ENCODE data around the gene LDHB. TPM values are rescaled to one million over a fixed set of nuclear protein-coding genes. Genes with fewer than 3 reads are reported as not detected.

LDHB gene
- total and polyA plus RNA-seq, 11 donors = 1,099 to 3,071 (median 2,070) TPM

DNA sequence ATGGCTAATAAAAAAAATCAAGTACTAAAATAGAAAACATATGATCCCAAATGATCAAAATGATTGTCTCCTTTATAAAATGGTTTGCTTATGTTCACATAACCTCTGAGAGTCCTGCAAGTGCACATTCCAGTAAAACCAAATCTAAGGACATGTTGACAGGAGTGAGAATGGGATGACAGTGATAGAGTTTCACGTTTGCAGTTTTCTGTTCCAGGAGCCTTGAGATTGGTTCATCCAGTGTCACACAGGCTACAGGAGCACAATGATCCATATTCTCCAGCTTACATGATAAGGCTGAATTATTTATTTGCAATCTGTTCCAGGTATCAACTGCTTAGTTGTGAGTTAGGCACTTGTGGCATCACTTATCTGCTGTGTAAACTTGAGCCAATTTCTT lies 51.5 kb downstream of the LDHB start:
- Histone ChIP-seq H3K9me3 (no peaks in the 10 kb centered on the region), H3K4me3 (no peak overlapping the region), H3K27me3 (no peaks in the 10 kb centered on the region), H3K4me1 (peaks cover 0 to 6% (median 0%) of the 10 kb centered on the region in 12 donors), H3K27ac (no peak overlapping the region), H3K36me3 (no peaks in the 10 kb centered on the region)
- ATAC-seq (no peak), DNase-seq (no peak)
- TF ChIP-seq, protein P1, sequence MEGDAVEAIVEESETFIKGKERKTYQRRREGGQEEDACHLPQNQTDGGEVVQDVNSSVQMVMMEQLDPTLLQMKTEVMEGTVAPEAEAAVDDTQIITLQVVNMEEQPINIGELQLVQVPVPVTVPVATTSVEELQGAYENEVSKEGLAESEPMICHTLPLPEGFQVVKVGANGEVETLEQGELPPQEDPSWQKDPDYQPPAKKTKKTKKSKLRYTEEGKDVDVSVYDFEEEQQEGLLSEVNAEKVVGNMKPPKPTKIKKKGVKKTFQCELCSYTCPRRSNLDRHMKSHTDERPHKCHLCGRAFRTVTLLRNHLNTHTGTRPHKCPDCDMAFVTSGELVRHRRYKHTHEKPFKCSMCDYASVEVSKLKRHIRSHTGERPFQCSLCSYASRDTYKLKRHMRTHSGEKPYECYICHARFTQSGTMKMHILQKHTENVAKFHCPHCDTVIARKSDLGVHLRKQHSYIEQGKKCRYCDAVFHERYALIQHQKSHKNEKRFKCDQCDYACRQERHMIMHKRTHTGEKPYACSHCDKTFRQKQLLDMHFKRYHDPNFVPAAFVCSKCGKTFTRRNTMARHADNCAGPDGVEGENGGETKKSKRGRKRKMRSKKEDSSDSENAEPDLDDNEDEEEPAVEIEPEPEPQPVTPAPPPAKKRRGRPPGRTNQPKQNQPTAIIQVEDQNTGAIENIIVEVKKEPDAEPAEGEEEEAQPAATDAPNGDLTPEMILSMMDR (IDR thresholded peaks at IDR 0.05) = no peak
- no peak for TF ChIP-seq POLR2A (IDR thresholded peaks at IDR 0.05)
- intact Hi-C loops (cut with DNase I) = loop anchor here in 9 of 10 donors (2.0 to 10.0 kb wide), 7 partner anchors 71 to 419 kb away; partner anchors contain the start of gene SPX (in 1 of the 9)
- WGBS, 4 donors = 39 to 50% (median 42%) methylated on average over 1 of the region's 1 CpG

DNA sequence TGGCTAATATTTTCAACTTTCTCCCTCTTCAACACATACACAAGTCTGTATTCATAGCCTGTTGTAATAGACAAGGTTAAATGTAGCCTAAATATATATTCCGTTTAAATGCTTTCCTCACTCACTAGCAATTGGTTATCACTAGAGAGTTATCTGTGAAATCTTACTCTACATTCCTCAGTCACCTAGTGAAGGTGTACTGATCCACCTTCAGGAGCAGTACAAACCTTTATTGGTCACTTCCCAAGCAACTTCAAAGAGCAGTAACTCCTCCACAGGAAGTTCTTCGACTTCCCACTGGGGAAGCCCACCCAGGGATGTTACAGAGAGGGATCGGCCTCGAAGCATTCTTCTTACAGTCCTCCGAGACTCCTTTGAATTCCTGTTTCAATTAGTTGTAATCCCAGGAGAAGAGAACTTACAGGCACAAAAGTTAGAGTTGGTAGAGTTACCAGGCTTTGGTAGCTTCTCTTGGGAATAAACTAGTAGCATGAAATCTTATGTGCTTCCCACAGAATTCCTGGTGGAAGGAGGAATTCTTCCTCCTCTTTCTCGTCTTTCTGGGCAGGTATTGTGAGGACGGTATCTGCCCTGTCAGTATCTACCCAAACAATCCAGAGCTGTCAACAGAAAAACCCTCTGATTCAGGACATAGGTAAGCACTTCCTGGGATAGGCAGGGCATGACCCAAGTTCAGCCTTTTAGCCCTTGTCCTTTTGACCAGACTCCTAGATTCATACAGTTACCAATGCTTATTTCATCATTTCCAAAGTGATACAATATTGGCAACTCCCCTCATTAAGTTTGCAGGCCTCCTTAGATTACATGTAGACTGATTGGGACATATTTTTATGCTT lies 53.2 kb downstream of the LDHB start, which contains the start of gene GYS2:
GYS2 (minus strand) TSS at position 603 of the 857 bp plus-strand sequence; CDS start at position 348, 255 bp downstream.
- WGBS, 4 donors = 62 to 65% (median 63%) methylated on average over 7 of the region's 7 CpGs
- Histone ChIP-seq H3K27ac (no peak within 1 kb of the TSS), H3K4me3 (no peak within 1 kb of the TSS), H3K9me3 (no peaks in the 10 kb centered on the region), H3K36me3 (no peaks in the 10 kb centered on the region), H3K27me3 (no peaks in the 10 kb centered on the region), H3K4me1 (peaks cover 0 to 6% (median 0%) of the 10 kb centered on the region in 12 donors)
- TF ChIP-seq, protein P1 (IDR thresholded peaks at IDR 0.05) = no peak
- TF ChIP-seq POLR2A (IDR thresholded peaks at IDR 0.05) = no peak
- DNase-seq (no peak), ATAC-seq (no peak)
- intact Hi-C loops (cut with DNase I) = loop anchor here in 6 of 10 donors (5.0 to 10.0 kb wide), 5 partner anchors 73 to 420 kb away; partner anchors contain the start of gene SPX (in 1 of the 6)

DNA sequence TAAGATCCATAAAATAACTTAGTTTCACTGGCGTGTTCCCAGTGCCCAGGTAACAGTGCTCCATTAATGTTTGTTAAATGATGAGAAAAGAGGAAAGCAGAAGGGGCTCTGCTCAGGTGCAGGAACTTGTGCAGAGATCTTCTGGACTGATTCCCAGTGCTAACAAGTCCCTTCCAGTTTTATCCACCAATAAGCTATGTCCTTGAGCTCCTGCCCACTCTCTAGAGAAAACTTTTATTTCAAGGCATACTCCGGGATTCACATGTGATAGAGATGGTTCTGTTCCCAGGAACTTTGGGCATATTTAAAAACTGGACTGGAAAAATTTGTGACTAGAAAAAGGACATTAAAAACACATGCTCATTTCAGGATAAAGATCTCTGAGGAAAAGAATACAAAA lies 54.9 kb downstream of the LDHB start:
- no peak overlapping the region for H3K27ac ChIP-seq
- H3K4me1 ChIP-seq = no peaks in the 10 kb centered on the region
- no peaks in the 10 kb centered on the region for H3K27me3 ChIP-seq
- DNase-seq (no peak), ATAC-seq (no peak)
- no peaks in the 10 kb centered on the region for H3K9me3 ChIP-seq
- TF ChIP-seq, protein P1 (IDR thresholded peaks at IDR 0.05) = no peak
- no peak for TF ChIP-seq POLR2A (IDR thresholded peaks at IDR 0.05)
- H3K4me3 ChIP-seq = no peak overlapping the region
- 50 to 70% (median 58%) methylated on average over 2 of the region's 2 CpGs for WGBS, 4 donors
- H3K36me3 ChIP-seq = no peaks in the 10 kb centered on the region
- intact Hi-C loops (cut with DNase I) = loop anchor here in 2 of 10 donors (10.0 kb wide), 2 partner anchors 392 to 422 kb away; no protein-coding TSS in a partner anchor

DNA sequence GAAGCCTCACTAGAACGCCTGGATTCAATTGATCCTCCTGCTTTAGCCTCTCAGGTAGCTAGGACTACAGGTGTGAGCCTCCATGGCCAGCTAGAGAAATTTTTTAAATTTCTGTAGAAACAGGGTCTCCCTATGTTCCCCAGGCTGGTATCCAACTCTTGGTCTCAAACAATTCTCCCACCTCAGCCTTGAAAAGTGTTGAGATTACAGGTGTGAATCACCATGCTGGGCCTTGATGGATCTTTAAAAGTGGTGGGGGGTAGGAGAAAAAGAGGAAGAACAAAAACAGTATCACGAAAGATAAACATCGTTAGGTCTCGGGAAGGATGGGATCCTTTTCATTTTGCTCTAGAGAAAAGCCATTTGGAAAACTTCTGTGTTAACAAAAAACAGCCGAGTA lies 57.4 kb downstream of the LDHB start:
- ATAC-seq = no peak
- DNase-seq = no peak
- intact Hi-C loops (cut with DNase I) = loop anchor here in 2 of 10 donors (10.0 kb wide), 2 partner anchors 395 to 425 kb away; no protein-coding TSS in a partner anchor
- H3K27ac ChIP-seq = no peak overlapping the region
- no peaks in the 10 kb centered on the region for H3K9me3 ChIP-seq
- H3K36me3 ChIP-seq = no peaks in the 10 kb centered on the region
- no peaks in the 10 kb centered on the region for H3K4me1 ChIP-seq
- no peak overlapping the region for H3K4me3 ChIP-seq
- TF ChIP-seq, protein P1 (IDR thresholded peaks at IDR 0.05) = no peak
- TF ChIP-seq POLR2A (IDR thresholded peaks at IDR 0.05) = no peak
- H3K27me3 ChIP-seq = no peaks in the 10 kb centered on the region
- whole genome bisulfite sequencing, 4 donors = 69 to 77% (median 77%) methylated on average over 5 of the region's 5 CpGs
